HG02970 (cell line): Measurements from ENCODE around the gene PDCL3.

Experiments
- ATAC-seq: cut with Tn5 transposase; IDR thresholded peaks from one replicate; pipeline ENCODE4 v1.9.1; 2021; ENCODE audit warnings: mild to moderate bottlenecking, moderate library complexity, moderate number of reproducible peaks; ENCODE audit not compliant: unreplicated experiment, low FRiP score

PDCL3 gene

GRCh38 chr2:100556746-100557145 lies 6.0 kb upstream of the PDCL3 start:
- ATAC-seq, result no peak

DNA sequence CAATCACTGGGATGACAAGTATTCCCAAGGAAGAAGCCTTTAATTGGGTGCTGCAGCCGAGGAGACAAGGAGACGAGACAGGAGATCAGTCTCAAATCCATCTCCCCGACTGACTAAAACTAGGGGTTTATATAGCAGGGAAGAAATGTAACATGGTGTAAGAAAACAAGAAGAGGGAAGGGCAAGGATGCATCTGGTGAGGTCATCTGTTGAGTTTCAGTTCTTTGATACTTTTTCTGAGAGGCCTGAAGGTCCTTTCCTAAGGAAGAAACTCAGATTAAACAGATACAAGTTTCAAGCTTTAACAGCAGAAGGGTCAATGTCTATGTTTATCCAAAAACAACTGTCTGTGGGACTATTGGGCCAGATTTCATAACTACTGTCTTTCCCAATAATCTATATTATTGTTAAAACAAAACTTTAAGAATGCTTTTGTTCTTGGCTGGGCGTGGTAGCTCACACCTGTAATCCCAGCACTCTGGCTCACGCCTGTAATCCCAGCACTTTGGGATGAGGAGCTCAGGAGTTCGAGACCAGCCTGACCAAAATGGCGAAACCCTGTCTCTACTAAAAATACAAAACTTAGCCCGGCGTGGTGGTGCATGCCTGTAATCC lies 2.5 kb upstream of the PDCL3 start:
- no peak for ATAC-seq

GRCh38 chr2:100561191-100561590 lies 1.6 kb upstream of the PDCL3 start:
- no peak for ATAC-seq

- ATAC-seq, result peak; percentile 12
These were observed 834 bp downstream of the PDCL3 start for GRCh38 chr2:100563407-100564247.

DNA sequence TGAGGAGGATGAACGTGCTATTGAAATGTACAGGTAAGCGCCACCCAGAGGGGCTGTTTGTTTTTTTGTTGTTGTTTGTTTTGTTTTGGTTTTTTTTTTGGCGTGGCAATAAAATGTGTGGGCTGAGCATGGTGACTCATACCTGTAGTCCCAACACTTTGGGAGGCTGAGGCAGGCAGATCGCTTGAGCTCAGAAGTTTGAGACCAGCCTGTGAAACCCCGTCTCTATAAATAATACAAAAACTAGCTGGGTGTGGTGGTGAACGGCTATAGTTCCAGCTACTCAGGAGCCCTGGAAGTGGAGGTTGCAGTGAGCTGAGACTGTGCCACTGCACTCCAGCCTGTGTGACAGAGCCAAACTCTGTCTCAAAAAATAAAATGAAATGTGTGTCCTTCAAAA lies 6.2 kb downstream of the PDCL3 start:
- ATAC-seq, result no peak

- ATAC-seq, result no peak
These were observed 8.9 kb downstream of the PDCL3 start for GRCh38 chr2:100571668-100572067.

DNA sequence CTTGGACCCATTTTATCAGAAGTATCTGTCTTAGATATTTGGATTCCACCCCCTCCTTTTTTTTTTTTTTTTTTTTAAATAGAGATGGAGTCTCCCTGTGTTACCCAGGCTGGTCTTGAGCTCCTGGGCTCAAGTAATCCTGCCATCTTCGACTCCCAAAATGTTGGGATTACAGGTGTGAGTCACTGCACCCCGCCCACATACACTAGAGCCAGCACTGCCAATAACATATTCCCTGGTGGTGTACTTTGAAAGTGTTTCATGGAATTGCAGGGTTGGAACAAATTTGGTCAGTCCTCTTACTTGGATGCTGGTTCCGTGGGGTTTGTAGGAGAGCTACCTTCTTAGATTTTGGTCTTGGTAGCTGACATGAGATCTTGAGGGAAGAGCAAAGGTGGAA lies 15.0 kb downstream of the PDCL3 start:
- ATAC-seq, result no peak

GRCh38 chr2:100580367-100581276 lies 17.8 kb downstream of the PDCL3 start:
- ATAC-seq, result no peak

- no peak for ATAC-seq
These were observed 18.5 kb downstream of the PDCL3 start for GRCh38 chr2:100581277-100581612.

DNA sequence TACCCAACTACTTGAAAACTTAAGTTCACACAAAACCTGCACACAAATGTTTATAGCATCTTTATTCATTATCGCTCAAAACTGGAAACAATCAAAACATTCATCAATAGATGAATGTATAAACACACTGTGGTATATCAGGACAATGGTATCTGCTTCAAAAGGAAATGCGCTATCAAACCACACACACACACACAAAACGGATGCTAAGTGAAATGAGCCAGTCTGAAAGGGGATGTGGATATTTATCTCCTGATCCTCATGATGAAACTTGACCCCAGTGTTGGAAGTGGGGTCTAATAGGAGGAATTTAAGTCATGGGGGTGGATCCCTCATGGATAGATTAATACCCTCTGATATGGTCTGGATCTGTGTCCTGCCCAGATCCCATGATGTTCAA lies 22.0 kb downstream of the PDCL3 start:
- ATAC-seq, result no peak

DNA sequence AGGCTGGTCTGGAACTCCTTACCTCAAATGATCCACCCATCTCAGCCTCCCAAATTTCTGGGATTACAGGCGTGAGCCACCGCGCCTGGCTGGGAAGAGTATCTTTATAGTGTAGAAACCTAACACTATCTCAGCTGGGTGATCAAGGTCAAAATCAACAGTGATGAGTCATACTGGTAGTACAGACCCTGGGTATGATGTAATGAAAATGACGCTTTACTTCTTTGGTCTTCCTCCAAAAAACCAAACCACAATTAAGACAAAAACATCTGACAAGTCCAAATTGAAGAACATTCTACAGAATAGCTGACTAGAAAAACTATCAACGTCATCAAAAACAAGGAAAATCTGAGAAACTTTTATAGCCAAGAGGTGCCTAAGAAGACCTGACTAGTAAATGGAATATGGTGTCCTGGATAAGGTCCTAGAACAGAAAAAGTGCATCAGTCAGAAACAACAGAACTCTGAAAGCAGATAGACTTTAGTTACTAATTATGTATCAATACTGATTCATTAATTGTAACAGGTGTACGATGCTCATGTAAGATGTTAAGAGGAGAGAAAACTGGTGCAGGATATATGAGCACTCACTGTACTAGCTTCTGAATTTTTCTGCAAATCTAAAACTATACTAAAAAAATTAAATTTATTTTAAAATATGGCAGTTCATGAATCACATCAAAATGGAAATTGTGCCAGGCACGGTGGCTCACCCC lies 25.4 kb downstream of the PDCL3 start:
- ATAC-seq, result no peak

DNA sequence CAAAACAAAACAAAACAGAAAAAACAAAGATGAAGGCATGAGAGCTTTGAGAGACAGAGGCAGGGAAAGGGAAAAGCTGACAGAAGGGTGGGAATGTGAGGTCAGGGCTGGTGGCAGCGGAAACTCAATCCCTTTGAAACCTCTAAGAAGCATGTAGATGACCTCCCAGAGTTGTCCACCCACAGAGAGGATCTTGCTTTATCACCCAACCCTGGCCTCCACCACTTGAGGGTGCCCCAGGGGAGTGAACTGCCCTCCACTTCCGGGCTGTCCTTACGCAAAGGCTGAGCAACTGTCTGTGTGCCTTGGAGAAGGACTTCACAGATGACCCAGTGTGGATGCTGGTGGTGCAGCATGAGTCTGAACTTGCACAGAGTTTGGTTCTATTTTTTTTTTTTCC lies 26.7 kb downstream of the PDCL3 start:
- ATAC-seq, result no peak

DNA sequence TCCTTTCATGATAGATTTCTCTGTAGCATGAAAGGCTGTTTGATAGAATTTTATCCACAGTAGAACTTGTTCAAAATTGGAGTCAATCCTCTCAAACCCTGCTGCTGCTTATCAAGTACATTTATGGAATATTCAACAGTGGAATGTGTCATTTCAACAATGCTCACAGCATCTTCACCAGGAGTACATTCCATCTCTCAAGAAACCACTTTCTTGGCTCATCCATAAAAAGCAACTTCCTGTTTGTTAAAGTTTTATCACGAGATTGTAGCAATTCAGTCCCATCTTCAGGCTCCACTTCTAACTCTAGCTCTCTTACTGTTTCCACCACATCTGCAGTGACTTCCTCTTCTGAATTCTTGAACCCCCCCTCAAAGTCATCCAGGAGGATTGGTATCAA lies 29.4 kb downstream of the PDCL3 start:
- no peak for ATAC-seq

DNA sequence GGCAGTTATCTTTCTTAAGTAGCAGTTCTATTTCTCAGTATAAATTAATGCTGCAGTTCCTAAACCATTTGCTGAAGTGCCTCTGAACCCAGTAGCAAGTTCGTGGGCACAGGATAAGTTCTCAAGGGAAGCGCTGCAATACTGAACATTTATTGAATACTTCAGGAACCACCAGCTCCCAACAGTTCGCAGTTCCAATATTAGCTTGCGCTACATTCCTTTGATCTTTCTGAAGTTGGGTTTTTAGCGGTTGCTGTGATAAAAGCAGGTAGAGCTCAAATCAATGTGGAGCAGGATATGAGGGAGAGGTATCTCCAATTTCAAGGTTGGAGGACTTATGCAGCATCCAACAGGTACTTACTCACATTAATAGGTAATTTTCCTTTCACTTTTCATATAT lies 33.7 kb downstream of the PDCL3 start:
- no peak for ATAC-seq

GRCh38 chr2:100599566-100599965 lies 36.8 kb downstream of the PDCL3 start:
- ATAC-seq, result no peak

DNA sequence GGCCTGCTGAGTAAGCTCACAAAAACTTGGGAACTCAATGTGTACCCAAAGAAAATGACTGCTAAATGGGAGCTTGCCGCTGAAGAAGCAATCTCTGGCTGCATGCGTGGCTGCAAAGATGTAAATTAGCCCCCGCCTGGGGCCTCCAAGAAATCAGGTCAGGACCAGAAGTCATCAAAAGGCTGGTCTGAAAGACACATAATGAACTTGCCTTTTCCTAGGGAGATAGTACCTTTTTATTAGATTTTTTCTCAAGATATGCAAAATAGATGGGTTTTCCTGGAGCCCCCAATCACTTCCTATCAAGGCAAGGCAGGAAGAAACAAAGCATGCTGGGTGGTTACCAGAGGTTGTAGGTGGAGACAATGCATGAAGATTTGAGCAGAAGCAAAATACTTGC lies 38.9 kb downstream of the PDCL3 start:
- no peak for ATAC-seq

DNA sequence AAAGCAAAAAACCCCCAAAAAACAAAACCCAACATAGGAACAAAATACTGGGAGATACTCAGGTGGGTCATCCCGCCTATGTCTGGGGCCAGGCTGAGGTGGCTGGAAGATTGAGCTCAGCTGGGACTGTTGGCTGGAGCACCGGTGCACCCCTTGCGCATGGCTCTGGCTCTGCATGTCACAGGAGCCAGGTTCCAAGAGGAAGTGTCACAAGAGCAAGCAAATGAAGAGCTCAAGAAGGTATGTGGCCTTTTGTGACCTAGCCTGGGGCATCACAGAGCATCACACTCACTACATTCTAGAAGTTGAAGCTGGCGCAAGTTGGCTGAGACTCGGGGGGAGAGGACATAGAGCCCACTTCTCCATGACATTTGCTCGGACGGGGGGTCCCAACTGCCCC lies 40.6 kb downstream of the PDCL3 start:
- no peak for ATAC-seq

DNA sequence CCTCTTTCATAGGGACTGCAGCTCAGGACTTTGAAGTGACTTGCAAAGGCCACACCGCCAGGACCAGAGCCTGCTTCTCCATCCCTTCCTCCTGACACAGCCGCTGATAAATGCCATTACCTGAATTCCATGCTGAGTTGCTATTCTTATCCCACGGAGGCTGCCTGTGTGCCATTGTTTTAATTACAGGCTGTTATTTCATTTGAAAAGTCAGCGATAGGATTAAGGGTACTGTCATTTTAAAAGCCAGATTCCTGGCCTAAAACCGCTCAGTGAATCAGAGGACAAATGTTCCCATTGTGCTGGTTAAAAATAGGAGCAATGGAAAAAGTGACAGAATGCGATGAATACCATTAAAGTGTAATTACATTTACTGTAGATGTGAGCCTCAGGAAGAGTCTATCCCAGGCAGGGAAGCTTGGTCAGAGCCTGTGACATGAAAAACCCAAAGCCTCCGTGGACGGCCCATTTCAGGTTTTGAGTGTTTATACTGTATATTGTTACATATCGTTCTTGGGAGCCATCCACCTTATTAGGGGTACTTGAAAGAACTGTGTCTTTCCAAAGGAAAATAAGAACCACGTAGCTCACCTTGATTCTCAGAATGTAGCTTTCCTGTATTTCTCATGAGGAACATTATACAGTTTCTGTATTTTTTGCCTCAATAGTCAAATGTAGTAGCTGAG lies 41.3 kb downstream of the PDCL3 start:
- ATAC-seq, result no peak

GRCh38 chr2:100606332-100606725 lies 43.5 kb downstream of the PDCL3 start:
- ATAC-seq, result no peak

DNA sequence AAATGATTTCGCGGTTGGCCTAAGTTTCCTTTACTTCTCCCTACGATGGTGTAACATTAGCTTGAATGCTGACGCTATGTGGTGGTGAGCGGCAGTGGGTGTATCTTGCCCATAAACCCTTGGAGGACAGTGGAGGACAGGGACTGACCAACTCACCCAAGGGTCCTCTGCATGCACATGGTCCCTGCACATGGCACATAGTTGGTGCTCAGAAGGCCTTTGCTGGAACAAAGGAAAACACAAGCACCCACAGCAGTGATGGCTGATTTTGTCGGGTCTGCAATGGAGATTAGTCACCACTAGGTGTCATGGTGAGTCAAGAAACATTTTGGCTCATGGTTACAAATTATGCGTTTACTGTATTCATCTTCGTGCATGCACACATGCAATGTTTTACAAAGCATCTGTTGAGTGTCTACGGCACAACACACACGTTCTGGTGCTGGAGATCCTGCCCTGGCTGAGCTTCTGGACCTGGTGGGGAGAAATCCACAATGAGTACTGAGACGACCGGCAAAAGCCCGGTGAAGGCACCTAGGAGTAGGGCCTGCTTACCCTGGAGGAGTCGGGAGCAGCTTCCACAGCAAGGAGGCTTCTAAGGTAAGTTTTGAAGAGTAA lies 44.0 kb downstream of the PDCL3 start:
- no peak for ATAC-seq
